Type B pancreatic cell (in vitro differentiated cells): Measurements from ENCODE around the gene KNDC1. TPM values are rescaled to one million over a fixed set of nuclear protein-coding genes. Genes with fewer than 3 reads are reported as not detected.

Experiments
- DNase-seq: peaks from one replicate; pipeline ENCODE4 v3.0.0; 2021; ENCODE audit warnings: mixed read lengths; ENCODE audit not compliant: unreplicated experiment; ENCODE audit errors: extremely low spot score
- H3K27ac Mint-ChIP-seq: 2 replicates; pipeline ENCODE4 v1.8.0; 2021; ENCODE audit warnings: mild to moderate bottlenecking, mixed read lengths
- H3K27me3 Mint-ChIP-seq: 2 replicates; pipeline ENCODE4 v1.8.0; 2021; ENCODE audit warnings: mixed read lengths
- H3K36me3 Mint-ChIP-seq: 2 replicates; pipeline ENCODE4 v1.8.0; 2021; ENCODE audit warnings: mixed read lengths
- H3K4me1 Mint-ChIP-seq: one replicate; pipeline ENCODE4 v1.8.0; 2021; ENCODE audit warnings: mixed read lengths; ENCODE audit not compliant: unreplicated experiment
- H3K4me3 Mint-ChIP-seq: 2 replicates; pipeline ENCODE4 v1.8.0; 2021; ENCODE audit warnings: mild to moderate bottlenecking, mixed read lengths
- H3K9me3 Mint-ChIP-seq: 2 replicates; pipeline ENCODE4 v1.8.0; 2021; ENCODE audit warnings: mixed read lengths
- total RNA-seq: library from RNA; stranded (reverse); gene quantifications from 2 replicates; pipeline ENCODE4 v1.2.1, GENCODE V29; 2021; ENCODE audit warnings: low replicate concordance
- TF ChIP-seq, protein P1 (sequence below): fragments of 200-600 bp; sonication (generic); conservative IDR thresholded peaks from 2 replicates; pipeline ENCODE4 v1.5.0; 2021; ENCODE audit warnings: antibody characterized with exemption, mild to moderate bottlenecking

Gene KNDC1
- total RNA-seq, 1 donor from 2014 or later: 6.4 TPM

- H3K36me3 Mint-ChIP-seq: no peaks in the 10 kb centered on the region
- DNase-seq: no peak
- no peaks in the 10 kb centered on the region for H3K27me3 Mint-ChIP-seq
- TF ChIP-seq, protein P1, sequence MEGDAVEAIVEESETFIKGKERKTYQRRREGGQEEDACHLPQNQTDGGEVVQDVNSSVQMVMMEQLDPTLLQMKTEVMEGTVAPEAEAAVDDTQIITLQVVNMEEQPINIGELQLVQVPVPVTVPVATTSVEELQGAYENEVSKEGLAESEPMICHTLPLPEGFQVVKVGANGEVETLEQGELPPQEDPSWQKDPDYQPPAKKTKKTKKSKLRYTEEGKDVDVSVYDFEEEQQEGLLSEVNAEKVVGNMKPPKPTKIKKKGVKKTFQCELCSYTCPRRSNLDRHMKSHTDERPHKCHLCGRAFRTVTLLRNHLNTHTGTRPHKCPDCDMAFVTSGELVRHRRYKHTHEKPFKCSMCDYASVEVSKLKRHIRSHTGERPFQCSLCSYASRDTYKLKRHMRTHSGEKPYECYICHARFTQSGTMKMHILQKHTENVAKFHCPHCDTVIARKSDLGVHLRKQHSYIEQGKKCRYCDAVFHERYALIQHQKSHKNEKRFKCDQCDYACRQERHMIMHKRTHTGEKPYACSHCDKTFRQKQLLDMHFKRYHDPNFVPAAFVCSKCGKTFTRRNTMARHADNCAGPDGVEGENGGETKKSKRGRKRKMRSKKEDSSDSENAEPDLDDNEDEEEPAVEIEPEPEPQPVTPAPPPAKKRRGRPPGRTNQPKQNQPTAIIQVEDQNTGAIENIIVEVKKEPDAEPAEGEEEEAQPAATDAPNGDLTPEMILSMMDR: no peak
- no peaks in the 10 kb centered on the region for H3K4me1 Mint-ChIP-seq
- no peaks in the 10 kb centered on the region for H3K9me3 Mint-ChIP-seq
- no peak overlapping the region for H3K4me3 Mint-ChIP-seq
- H3K27ac Mint-ChIP-seq: no peak overlapping the region
Measured at GRCh38 chr10:133201948-133202725, 42.1 kb downstream of the KNDC1 start.

DNA sequence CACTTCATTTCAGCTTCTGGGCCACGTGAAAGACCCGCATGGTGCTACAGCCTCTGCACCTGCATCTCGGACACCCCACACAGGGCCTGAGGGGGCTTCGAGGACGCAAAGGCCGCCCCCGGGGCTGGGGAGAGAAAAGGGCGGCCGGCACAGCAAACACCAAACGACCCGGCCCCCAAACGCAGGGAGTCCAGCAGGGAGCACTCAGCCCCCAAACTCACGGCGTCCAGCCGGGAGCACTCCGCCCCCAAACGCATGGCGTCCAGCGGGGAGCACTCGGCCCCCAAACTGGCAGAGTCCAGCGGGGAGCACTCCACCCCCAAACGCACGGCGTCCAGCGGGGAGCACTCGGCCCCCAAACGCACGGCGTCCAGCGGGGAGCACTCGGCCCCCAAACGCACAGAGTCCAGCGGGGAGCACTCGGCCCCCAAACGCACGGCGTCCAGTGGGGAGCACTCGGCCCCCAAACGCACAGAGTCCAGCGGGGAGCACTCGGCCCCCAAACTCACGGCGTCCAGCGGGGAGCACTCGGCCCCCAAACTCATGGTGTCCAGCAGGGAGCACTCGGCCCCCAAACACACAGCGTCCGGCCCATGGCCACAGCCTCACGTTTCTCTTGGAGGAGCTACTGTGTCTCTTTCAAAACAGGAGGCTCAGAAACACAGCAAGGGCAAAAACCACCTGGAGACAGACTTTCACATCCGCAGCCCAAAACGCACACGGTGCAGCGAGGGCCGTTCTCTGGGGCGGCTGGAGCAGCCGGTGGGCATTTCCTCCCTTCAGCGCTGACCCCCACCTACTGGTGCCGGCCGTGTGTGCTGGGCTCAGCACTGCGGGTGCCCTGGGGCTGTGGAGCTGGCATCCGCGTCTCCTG, 43.0 kb downstream of the KNDC1 start:
- H3K4me1 Mint-ChIP-seq: no peaks in the 10 kb centered on the region
- TF ChIP-seq, protein P1: no peak
- no peaks in the 10 kb centered on the region for H3K9me3 Mint-ChIP-seq
- no peak overlapping the region for H3K4me3 Mint-ChIP-seq
- no peak overlapping the region for H3K27ac Mint-ChIP-seq
- DNase-seq: no peak
- no peaks in the 10 kb centered on the region for H3K27me3 Mint-ChIP-seq
- no peaks in the 10 kb centered on the region for H3K36me3 Mint-ChIP-seq

GRCh38 chr10:133203652-133204195, 43.7 kb downstream of the KNDC1 start:
- Mint-ChIP-seq H3K27ac (no peak overlapping the region), H3K36me3 (no peaks in the 10 kb centered on the region)

DNA sequence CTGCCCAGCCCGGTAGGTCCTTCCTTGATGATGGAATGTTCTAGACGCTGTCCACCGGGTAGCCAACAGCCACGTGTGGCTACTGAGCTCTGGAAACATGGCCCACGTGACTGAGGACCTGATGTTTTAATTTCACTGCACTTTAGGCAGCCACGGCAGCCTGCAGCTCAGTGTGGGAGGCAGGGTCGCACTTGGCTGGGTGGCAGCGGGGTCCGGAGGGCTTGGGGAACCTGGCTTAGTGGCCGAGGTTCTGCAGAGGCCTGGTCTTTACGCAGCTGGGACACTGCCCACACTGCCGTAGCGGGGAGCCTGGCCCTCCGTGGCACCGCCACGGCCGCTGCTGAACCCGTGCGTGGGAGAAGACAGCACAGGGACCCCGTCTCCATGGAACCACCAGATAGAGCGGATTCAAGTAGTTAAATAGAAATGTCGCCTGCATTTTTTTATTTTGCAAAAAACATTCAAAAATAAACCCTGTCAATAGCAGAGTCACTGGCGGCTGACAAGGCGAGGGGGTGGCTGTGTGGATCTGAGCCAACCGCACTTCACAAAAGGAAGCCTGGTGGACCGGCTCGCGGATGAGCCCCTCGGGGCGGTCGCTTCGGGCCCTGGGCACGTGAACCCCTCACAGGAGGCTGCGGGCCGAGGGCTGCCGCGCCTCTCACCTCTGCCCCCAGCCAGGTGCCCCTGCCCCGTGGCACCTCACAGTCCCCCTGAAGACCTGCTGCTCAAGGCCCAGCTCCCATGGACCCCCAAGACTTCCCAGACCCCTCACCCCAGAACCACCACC, 44.4 kb downstream of the KNDC1 start:
- H3K4me1 Mint-ChIP-seq: no peaks in the 10 kb centered on the region
- TF ChIP-seq, protein P1: no peak
- H3K9me3 Mint-ChIP-seq: no peaks in the 10 kb centered on the region
- H3K27ac Mint-ChIP-seq: no peak overlapping the region
- DNase-seq: no peak
- no peak overlapping the region for H3K4me3 Mint-ChIP-seq
- no peaks in the 10 kb centered on the region for H3K36me3 Mint-ChIP-seq
- H3K27me3 Mint-ChIP-seq: no peaks in the 10 kb centered on the region

More at GRCh38 chr10:133203652-133204195, 43.7 kb downstream of the KNDC1 start:
- no peaks in the 10 kb centered on the region for H3K27me3 Mint-ChIP-seq
- no peak for DNase-seq
- TF ChIP-seq, protein P1: no peak
- H3K9me3 Mint-ChIP-seq: no peaks in the 10 kb centered on the region
- no peaks in the 10 kb centered on the region for H3K4me1 Mint-ChIP-seq
- H3K4me3 Mint-ChIP-seq: no peak overlapping the region

GRCh38 chr10:133205146-133205545, 45.1 kb downstream of the KNDC1 start:
- DNase-seq: no peak
- no peaks in the 10 kb centered on the region for H3K4me1 Mint-ChIP-seq
- H3K9me3 Mint-ChIP-seq: no peaks in the 10 kb centered on the region
- H3K27ac Mint-ChIP-seq: no peak overlapping the region
- H3K36me3 Mint-ChIP-seq: no peaks in the 10 kb centered on the region
- no peaks in the 10 kb centered on the region for H3K27me3 Mint-ChIP-seq
- no peak overlapping the region for H3K4me3 Mint-ChIP-seq
- TF ChIP-seq, protein P1: no peak
